ENCODE data around the gene RGS11.
"Not testable (repeated sequence)": the region's sequence is repeated elsewhere in the genome, so short reads cannot be mapped to it uniquely, and the experiment has no call there.

The RGS11 gene

DNA sequence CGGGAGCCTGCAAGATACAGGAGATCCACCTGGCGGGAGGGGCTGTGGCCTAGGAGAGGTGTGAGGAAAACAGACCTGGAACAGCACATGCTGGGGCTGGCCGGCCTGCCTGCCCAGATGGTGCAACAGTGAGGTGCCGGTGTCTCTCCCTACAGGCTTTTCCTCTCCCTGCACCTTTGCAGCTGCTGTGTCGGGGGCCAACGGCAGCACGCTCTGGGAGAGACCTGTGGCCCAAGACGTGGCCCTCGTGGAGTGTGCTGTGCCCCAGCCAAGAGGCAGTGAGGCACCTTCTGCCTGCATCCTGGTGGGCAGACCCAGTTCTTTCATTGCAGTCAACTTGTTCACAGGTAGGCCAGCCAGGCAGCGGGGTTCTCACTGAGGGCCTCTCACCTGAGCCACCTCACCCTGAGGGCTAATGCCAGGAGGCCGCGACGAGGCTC lies 15.9 kb downstream of the RGS11 start:
- no peak overlapping the region for H3K4me3 ChIP-seq (ENCODE audit: control insufficient read depth, low read depth, low read length)
- TF ChIP-seq, protein P1, sequence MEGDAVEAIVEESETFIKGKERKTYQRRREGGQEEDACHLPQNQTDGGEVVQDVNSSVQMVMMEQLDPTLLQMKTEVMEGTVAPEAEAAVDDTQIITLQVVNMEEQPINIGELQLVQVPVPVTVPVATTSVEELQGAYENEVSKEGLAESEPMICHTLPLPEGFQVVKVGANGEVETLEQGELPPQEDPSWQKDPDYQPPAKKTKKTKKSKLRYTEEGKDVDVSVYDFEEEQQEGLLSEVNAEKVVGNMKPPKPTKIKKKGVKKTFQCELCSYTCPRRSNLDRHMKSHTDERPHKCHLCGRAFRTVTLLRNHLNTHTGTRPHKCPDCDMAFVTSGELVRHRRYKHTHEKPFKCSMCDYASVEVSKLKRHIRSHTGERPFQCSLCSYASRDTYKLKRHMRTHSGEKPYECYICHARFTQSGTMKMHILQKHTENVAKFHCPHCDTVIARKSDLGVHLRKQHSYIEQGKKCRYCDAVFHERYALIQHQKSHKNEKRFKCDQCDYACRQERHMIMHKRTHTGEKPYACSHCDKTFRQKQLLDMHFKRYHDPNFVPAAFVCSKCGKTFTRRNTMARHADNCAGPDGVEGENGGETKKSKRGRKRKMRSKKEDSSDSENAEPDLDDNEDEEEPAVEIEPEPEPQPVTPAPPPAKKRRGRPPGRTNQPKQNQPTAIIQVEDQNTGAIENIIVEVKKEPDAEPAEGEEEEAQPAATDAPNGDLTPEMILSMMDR (IDR thresholded peaks at IDR 0.05; ENCODE audit: control insufficient read depth, insufficient read depth, low read depth, low read length, missing control alignments): no peak
- no peak for DNase-seq (ENCODE audit: low read depth)

DNA sequence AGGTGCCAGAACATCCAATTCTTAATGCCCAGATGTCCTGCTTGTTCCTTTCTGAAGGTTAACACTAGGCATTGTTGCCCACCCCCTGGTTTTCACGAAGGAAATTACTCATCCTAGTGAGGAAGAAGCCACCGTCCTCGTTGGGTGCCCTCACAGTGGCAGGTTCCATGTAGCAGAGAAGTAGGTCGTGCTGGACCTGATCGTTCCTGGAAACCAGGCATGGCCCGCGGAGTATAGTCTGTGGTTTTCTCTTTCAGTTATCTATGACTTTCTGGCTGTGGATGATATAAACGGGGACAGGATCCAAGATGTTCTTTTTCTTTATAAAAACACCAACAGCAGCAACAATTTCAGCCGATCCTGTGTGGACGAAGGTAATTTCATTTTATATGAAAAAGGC lies 16.5 kb downstream of the RGS11 start:
- no peak for DNase-seq (ENCODE audit: low read depth)
- no peak overlapping the region for H3K4me3 ChIP-seq (ENCODE audit: control insufficient read depth, low read depth, low read length)
- TF ChIP-seq, protein P1 (IDR thresholded peaks at IDR 0.05; ENCODE audit: control insufficient read depth, insufficient read depth, low read depth, low read length, missing control alignments): no peak

DNA sequence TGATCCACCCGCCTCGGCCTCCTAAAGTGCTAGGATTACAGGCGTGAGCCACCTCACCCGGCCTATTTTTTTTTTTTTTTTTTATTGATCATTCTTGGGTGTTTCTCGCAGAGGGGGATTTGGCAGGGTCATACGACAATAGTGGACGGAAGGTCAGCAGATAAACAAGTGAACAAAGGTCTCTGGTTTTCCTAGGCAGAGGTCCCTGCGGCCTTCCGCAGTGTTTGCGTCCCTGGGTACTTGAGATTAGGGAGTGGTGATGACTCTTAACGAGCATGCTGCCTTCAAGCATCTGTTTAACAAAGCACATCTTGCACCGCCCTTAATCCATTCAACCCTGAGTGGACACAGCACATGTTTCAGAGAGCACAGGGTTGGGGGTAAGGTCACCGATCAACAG lies 17.7 kb downstream of the RGS11 start:
- not testable (repeated sequence) for H3K4me3 ChIP-seq (ENCODE audit: control insufficient read depth, low read depth, low read length); DNase-seq (ENCODE audit: low read depth)

DNA sequence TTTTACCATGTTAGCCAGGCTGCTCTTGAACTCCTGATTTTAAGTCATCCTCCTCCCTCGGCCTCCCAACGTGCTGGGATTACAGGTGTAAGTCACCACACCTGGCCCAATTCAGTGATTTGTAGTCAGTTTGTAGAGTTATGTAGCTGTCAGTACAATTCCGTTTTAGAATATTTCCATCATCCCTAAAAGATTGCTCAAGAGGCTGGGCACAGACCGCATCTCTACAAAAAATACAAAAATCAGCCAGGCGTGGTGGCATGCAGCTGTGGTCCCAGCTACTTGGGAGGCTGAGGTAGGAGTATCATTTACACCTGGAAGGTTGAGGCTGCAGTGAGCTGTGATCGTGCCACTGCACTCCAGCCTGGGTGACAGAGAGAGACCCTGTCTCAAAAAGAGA lies 20.6 kb downstream of the RGS11 start:
- TF ChIP-seq, protein P1 (IDR thresholded peaks at IDR 0.05; ENCODE audit: control insufficient read depth, insufficient read depth, low read depth, low read length, missing control alignments): no peak
- no peak for DNase-seq (ENCODE audit: low read depth)
- H3K4me3 ChIP-seq (ENCODE audit: control insufficient read depth, low read depth, low read length): no peak overlapping the region

DNA sequence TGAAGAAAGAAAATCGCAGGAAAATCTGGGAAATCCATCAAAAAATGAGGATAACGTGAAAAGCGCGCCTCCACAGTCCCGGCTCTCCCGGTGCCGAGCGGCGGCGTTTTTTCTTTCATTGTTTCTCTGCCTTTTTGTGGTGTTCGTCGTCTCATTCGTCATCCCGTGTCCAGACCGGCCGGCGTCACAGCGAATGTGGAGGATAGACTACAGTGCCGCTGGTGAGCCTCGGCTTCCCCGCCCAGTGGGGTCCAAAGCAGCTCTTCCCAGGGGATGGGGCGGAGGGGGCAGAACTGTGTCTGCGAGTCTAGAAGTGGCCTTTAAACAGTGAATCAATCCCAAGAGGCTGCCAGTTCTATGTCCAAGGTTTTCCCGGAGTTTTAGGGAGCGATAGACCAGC lies 21.3 kb downstream of the RGS11 start:
- no peak for DNase-seq (ENCODE audit: low read depth)
- no peak overlapping the region for H3K4me3 ChIP-seq (ENCODE audit: control insufficient read depth, low read depth, low read length)
- TF ChIP-seq, protein P1 (IDR thresholded peaks at IDR 0.05; ENCODE audit: control insufficient read depth, insufficient read depth, low read depth, low read length, missing control alignments): no peak

DNA sequence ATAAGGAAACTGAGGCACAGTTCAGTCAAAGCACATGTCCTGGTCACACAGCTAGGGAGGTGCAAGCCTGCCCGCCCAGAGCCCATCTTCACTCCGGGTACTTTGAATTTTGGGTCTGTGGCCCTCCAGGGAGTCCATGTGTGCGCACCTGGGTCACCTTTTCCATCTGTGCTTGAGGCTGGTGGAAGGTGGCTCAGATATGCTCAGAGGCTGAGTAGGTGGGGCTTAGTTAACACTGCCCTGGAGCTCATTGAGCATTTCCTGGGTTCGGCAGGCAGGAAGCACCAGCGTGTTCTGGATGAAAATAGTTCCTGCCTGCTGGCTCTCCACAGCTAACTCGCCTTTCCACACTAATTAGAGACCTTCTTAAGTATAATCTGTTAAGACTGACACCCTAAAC lies 21.9 kb downstream of the RGS11 start:
- no peak for DNase-seq (ENCODE audit: low read depth)
- no peak overlapping the region for H3K4me3 ChIP-seq (ENCODE audit: control insufficient read depth, low read depth, low read length)
- TF ChIP-seq, protein P1 (IDR thresholded peaks at IDR 0.05; ENCODE audit: control insufficient read depth, insufficient read depth, low read depth, low read length, missing control alignments): no peak

DNA sequence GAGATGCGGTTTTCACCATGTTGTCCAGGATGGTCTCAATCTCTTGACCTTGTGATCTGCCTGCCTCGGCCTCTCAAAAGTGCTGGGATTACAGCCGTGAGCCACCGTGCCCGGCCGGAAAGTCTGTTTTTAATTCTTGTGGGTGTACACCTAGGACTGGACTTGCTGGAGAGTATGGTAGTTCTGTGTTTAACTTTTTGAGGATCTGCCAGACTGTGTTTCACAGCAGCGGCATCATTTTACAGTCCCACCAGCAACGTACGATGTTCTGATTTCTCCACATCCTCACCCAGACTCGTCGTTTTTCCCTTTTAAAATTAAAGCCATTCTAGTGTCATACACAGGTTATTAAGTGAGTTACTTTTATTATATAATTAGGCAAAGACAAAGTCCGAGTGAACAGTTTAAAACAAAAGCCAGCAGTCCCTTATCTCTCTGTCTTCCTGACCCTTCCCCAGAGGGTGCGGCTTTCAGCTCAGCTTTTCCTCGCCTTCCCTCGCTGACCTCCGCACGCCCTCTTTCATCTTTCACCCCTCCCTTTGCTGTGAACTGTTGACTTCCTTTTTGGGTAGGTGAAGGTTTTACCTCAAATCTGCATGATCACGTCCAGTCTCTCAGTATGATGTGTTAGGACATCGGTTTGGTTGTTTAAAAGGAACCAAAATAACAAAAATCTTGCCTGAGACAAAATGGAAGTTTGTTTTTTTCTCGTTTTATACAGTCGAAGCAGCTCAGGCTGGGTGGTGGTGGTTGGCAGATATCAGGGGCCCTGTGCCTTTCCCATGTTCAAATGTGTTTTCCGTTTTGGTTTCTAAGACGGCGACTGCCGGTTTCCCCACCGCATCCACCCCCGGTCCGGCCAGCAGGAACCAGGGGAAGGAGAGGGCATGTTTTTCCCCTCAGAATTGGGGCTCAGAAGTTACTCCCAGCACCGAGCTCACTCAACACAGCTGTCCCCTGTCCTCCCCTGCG lies 23.1 kb downstream of the RGS11 start:
- TF ChIP-seq, protein P1 (IDR thresholded peaks at IDR 0.05; ENCODE audit: control insufficient read depth, insufficient read depth, low read depth, low read length, missing control alignments): no peak
- H3K4me3 ChIP-seq (ENCODE audit: control insufficient read depth, low read depth, low read length): no peak overlapping the region
- no peak for DNase-seq (ENCODE audit: low read depth)
